ENCODE measurements around the gene CPA1.

Gene CPA1

GRCh38 chr7:130421684-130422083 lies 41.4 kb downstream of the CPA1 start:
- DNase-seq (ENCODE audit: extremely low read depth in 1 of 2, low read depth in 1 of 2): peak in 1 of 2 donors; percentile 22

GRCh38 chr7:130423501-130424037 lies 43.3 kb downstream of the CPA1 start:
- no peak for DNase-seq (ENCODE audit: extremely low read depth in 1 of 2, low read depth in 1 of 2)

- DNase-seq (ENCODE audit: extremely low read depth in 1 of 2, low read depth in 1 of 2): no peak
These were observed 45.5 kb downstream of the CPA1 start for GRCh38 chr7:130425796-130426195.

- DNase-seq (ENCODE audit: extremely low read depth in 1 of 2, low read depth in 1 of 2): no peak
These were observed 46.3 kb downstream of the CPA1 start for GRCh38 chr7:130426564-130426963.

GRCh38 chr7:130429019-130429418 lies 48.7 kb downstream of the CPA1 start:
- DNase-seq (ENCODE audit: extremely low read depth in 1 of 2, low read depth in 1 of 2): no peak

GRCh38 chr7:130430115-130430514 lies 49.8 kb downstream of the CPA1 start:
- DNase-seq (ENCODE audit: extremely low read depth in 1 of 2, low read depth in 1 of 2): no peak

- DNase-seq (ENCODE audit: extremely low read depth in 1 of 2, low read depth in 1 of 2): no peak
These were observed 50.8 kb downstream of the CPA1 start for GRCh38 chr7:130430841-130431666.

- DNase-seq (ENCODE audit: extremely low read depth in 1 of 2, low read depth in 1 of 2): no peak
These were observed 52.6 kb downstream of the CPA1 start for GRCh38 chr7:130432886-130433285.

- DNase-seq (ENCODE audit: extremely low read depth in 1 of 2, low read depth in 1 of 2): no peak
These were observed 53.0 kb downstream of the CPA1 start for GRCh38 chr7:130433301-130433700.

GRCh38 chr7:130435311-130435854 lies 55.1 kb downstream of the CPA1 start:
- DNase-seq (ENCODE audit: extremely low read depth in 1 of 2, low read depth in 1 of 2): no peak

- DNase-seq (ENCODE audit: extremely low read depth in 1 of 2, low read depth in 1 of 2): no peak
These were observed 56.0 kb downstream of the CPA1 start for GRCh38 chr7:130436253-130436652.
